GM12892 (cell line): ENCODE measurements around the gene MYRFL.

Experiments used
- DNase-seq: peaks from one replicate; pipeline ENCODE4 v3.0.0; 2011; ENCODE audit not compliant: insufficient read length
- FAIRE-seq: peaks from 2 replicates; lab custom pipeline; 2011; peaks lifted over from hg19 to GRCh38; lab: Jason Lieb, UNC
- POLR2A ChIP-seq: IDR thresholded peaks from 2 replicates; pipeline ENCODE4 v1.6.1; 2011; ENCODE audit warnings: low read depth, low read length, control low read depth
- POLR2AphosphoS5 ChIP-seq: IDR thresholded peaks from 2 replicates; pipeline ENCODE4 v1.6.1; 2011; ENCODE audit warnings: low read depth, low read length, control low read depth
- TAF1 ChIP-seq: IDR thresholded peaks from 2 replicates; pipeline ENCODE4 v1.6.1; 2011; ENCODE audit warnings: low read depth, mild to moderate bottlenecking, control low read depth, low read length, borderline replicate concordance

Gene MYRFL

GRCh38 chr12:69903548-69903947, 78.5 kb downstream of the MYRFL start:
- no peak for FAIRE-seq
- TF ChIP-seq TAF1: no peak
- TF ChIP-seq POLR2A: no peak
- no peak for TF ChIP-seq POLR2AphosphoS5
- DNase-seq: no peak

- TF ChIP-seq POLR2AphosphoS5: no peak
- no peak for TF ChIP-seq TAF1
- no peak for TF ChIP-seq POLR2A
- FAIRE-seq: no peak
- DNase-seq: no peak
These were observed 79.8 kb downstream of the MYRFL start for GRCh38 chr12:69904777-69905176.

- no peak for TF ChIP-seq TAF1
- no peak for TF ChIP-seq POLR2A
- TF ChIP-seq POLR2AphosphoS5: no peak
- DNase-seq (no peak), FAIRE-seq (no peak)
These were observed 80.8 kb downstream of the MYRFL start for GRCh38 chr12:69905801-69906200.

- no peak for DNase-seq
- TF ChIP-seq TAF1 (no peak), POLR2AphosphoS5 (no peak), POLR2A (no peak)
- FAIRE-seq: peak; percentile 78
These were observed 81.6 kb downstream of the MYRFL start for GRCh38 chr12:69906411-69907216.

GRCh38 chr12:69908203-69908602, 83.2 kb downstream of the MYRFL start:
- FAIRE-seq (no peak), DNase-seq (no peak)
- no peak for TF ChIP-seq POLR2A
- no peak for TF ChIP-seq TAF1
- no peak for TF ChIP-seq POLR2AphosphoS5

GRCh38 chr12:69910694-69911093, 85.7 kb downstream of the MYRFL start:
- FAIRE-seq (no peak), DNase-seq (no peak)
- no peak for TF ChIP-seq POLR2AphosphoS5
- no peak for TF ChIP-seq TAF1
- TF ChIP-seq POLR2A: no peak

GRCh38 chr12:69913526-69913925, 88.5 kb downstream of the MYRFL start:
- DNase-seq (no peak), FAIRE-seq (no peak)
- TF ChIP-seq TAF1 (no peak), POLR2AphosphoS5 (no peak), POLR2A (no peak)

GRCh38 chr12:69915964-69916363, 90.9 kb downstream of the MYRFL start:
- DNase-seq: no peak
- TF ChIP-seq POLR2A: no peak
- no peak for TF ChIP-seq TAF1
- TF ChIP-seq POLR2AphosphoS5: no peak
- no peak for FAIRE-seq

- FAIRE-seq (no peak), DNase-seq (no peak)
- TF ChIP-seq POLR2AphosphoS5: no peak
- no peak for TF ChIP-seq POLR2A
- no peak for TF ChIP-seq TAF1
These were observed 91.7 kb downstream of the MYRFL start for GRCh38 chr12:69916544-69917235.

- TF ChIP-seq POLR2AphosphoS5 (no peak), POLR2A (no peak), TAF1 (no peak)
- FAIRE-seq (no peak), DNase-seq (no peak)
These were observed 93.3 kb downstream of the MYRFL start for GRCh38 chr12:69918287-69918686.

- DNase-seq (no peak), FAIRE-seq (no peak)
- TF ChIP-seq TAF1: no peak
- TF ChIP-seq POLR2AphosphoS5: no peak
- no peak for TF ChIP-seq POLR2A
These were observed 94.5 kb downstream of the MYRFL start for GRCh38 chr12:69919495-69919894.

GRCh38 chr12:69921831-69922230, 96.8 kb downstream of the MYRFL start:
- no peak for TF ChIP-seq POLR2A
- TF ChIP-seq POLR2AphosphoS5: no peak
- TF ChIP-seq TAF1: no peak
- no peak for DNase-seq
- no peak for FAIRE-seq
